GM12874 (cell line): Measurements from ENCODE around the gene EXOC3L4.

ENCODE experiments used
- TF ChIP-seq, protein P1 (sequence below): IDR thresholded peaks from 2 replicates; pipeline ENCODE4 v1.5.1; 2011; ENCODE audit warnings: low read depth, mild to moderate bottlenecking, control low read depth, low read length, moderate library complexity; ENCODE audit not compliant: insufficient read depth

EXOC3L4 gene

DNA sequence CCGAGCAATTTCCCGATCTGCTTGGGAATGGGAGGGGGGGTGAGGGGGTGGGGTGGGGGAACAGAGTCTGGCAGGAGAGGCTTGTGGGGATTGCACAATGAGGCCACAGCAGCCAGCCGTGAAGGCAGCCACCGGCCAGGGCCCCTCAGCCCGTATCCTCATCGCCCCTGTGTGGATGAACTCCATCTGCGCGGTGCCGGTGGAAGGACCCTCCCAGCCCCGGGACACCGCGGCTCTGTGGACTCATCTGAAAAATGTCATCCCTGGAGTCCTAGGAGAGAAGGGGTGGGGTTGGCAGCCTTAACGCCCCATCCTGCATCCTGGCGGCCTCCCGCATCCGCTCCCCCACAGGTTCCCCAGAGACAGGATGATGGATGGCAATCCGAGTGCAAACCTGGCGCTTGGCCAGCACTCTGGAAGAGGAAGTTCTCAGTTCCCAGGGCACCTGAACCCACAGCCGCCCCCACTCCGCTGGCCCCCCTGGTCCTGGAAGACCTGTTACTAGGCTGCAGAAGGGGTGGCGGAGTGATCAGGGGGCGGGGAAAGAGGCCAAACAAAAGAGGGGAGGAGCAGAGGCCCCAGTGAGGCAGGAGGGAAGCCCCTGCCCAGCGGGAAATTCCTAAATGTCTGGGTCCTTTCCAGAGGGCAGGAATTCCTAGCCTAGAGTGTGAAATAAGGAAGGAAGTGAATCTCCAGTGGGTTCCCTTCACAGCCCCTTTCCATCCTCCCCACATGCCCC lies 27.5 kb downstream of the EXOC3L4 start:
- TF ChIP-seq, protein P1, sequence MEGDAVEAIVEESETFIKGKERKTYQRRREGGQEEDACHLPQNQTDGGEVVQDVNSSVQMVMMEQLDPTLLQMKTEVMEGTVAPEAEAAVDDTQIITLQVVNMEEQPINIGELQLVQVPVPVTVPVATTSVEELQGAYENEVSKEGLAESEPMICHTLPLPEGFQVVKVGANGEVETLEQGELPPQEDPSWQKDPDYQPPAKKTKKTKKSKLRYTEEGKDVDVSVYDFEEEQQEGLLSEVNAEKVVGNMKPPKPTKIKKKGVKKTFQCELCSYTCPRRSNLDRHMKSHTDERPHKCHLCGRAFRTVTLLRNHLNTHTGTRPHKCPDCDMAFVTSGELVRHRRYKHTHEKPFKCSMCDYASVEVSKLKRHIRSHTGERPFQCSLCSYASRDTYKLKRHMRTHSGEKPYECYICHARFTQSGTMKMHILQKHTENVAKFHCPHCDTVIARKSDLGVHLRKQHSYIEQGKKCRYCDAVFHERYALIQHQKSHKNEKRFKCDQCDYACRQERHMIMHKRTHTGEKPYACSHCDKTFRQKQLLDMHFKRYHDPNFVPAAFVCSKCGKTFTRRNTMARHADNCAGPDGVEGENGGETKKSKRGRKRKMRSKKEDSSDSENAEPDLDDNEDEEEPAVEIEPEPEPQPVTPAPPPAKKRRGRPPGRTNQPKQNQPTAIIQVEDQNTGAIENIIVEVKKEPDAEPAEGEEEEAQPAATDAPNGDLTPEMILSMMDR: no peak

DNA sequence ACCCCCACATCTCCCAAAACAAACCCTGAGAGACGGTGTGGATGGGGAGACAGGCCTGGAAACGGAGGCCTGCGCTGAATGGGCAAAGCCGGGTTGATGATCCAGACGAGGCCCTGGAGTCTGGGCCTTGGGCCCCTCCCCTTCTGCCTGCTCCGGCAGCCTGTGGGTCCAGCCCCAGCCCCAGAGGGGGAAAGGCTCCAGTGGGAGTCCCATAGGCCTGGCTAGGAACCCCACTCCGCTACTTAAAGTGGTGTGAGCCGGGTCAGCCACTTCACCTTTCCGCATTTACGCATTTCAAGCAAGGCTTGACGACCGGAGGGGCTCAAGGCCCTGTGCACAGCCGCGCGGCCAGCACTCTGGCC lies 28.0 kb downstream of the EXOC3L4 start:
- TF ChIP-seq, protein P1: no peak

DNA sequence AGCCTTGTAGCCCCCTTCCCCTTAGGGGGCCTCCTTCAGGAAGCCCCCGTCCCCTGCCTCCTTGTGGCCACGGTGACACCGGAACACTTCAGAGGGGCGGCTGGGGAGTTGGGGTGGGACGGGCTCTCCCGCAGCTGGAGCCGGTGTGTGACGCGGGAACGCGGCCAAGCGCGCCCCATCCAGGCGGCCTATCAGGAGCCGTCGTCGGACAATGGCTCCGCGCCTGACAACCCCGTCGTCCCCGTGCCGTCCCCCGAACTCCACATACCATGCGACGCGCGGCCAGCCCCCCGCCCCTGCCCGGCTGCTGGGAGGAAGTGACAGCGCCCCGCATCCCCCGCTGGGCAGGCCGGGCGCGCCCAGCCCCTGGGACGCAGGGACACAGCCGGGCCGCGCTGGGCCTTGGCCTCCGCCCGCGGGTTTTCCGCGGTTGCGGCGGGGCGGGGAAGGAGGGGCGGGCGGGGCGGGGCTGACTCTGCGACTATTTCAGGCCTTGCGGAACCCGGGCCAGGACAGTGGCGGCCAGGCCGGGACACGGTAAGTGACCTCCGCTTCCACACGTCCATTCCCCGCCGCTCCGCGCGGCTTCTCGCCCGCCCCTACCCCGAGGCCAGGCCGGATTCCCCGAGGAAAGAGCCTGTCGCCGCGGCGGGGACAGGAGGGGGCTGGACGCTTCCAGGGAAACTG lies 28.6 kb downstream of the EXOC3L4 start, which contains the start of gene TNFAIP2:
TNFAIP2 (plus strand) TSS at position 515 of the 687 bp plus-strand sequence. CDS start 2,997 bp downstream, outside the sequence.
- TF ChIP-seq, protein P1: no peak

DNA sequence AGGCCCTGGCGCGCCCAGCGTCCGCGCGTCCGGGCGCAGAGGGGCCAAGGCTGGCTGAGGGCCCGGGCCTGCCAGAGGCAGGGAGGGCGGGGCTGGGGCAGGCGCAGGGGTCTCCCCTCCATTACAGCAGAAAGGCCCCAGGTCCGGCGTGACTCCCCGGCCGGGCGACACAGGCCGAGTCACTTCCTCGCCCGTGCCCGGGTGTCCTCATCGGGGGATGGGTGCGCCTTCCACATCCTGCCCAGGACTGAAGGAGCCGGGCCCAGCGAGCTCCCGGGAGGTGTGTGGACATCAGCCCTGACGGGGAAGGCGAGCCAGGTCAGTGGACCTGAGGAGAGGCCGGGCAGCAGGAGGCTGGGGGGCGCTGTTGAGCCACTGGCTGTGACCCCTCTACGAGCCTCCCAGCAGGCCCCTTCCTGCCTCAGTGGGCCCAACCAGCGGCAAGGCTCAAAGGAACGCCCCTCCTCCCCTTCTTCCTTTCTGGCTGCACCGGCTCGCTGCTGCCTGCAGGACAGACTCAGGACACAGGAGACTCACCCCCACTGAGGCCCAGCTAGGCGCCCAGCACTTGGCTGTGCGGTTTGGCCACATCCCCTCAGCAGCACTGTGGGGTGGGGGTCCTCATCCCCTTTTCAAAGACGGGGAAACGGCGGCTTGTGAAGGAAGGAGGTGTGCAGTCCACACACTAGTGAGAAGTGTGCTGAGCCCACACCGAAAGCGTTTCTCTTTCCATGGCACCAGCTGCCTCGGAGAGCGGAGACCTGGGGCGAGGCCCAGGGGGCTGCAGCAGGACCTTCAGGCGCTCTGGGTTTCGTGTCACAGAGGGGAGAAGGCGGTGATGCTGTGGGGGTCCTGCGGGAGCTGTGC lies 29.3 kb downstream of the EXOC3L4 start:
- TF ChIP-seq, protein P1: peak; percentile 68

DNA sequence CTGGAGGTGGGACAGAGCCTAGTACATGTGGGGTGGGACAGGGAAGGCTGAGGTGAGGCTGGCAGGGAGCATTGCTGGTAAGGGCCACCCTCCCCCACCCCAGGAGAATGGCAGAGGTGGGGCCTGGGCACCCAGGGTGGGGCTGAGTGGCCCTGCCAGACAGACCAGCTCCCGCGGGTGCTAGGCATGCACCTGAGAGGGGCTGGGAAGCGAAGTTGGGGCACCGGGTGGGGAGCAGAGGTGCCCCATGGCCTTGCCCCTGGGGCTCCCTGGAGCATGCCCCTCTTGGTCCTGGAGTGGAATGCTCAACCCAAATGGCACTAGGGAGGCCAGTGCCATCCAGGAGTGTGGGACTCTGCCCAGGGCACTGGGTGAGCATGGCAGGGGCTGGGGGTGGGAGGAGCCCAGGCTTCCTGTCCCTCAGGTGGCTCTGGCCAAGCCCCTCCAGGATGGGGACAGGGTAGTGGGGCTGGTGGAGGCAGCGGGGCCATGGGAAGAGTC lies 30.0 kb downstream of the EXOC3L4 start:
- TF ChIP-seq, protein P1: no peak

DNA sequence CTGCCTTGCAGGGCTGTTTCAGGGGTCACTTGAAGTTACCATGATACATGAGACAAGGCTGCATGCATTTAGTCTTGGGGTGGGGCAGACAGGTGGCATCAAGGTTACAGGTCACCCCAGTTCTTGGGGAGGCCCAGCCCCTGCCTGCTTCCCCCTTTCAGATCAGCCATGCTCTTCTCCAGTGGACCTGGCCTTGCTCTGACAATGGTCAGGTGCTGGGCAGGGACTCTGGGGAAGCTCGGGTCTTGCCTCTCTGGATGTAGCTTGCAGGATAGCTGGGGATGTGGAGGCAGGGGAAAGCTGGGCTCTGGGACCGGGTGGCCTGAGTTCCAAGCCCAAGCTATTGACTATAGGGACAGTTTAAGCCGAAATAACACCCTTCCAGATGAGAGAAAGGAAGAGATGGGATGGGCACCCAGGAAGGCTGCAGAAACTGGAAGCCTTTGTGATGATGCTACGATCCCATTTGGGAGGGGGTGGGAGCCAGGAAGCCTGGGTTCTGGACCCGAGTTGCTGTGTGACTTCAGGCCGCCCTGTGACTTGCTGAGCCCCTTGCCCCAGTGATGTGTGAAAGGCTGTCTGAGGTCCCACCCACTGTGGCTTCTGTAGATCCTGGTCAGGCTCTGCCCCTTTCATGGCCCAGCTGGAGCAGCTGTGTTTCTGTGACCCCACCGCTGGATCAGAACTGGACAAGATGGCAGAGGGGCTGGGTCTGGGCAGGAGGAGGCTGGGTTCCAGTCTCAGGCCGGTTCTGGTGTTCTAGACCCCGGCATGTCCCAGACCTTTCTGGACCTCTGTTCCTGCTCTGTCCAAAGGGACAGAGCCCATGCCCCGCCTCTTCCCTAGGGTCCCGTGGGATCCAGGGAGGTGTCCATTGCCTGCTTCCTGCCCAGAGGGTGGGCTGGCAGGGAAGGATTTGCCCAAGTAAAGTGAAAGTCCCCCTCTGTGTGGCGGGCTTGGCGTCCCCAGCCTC lies 30.9 kb downstream of the EXOC3L4 start:
- TF ChIP-seq, protein P1: no peak
